Measurements from ENCODE around the gene DAP. TPM values are rescaled to one million over a fixed set of nuclear protein-coding genes. Genes with fewer than 3 reads are reported as not detected.

The DAP gene
- total and polyA plus RNA-seq, 2 of the 4 experiments (the other 2 are of a cell fraction) = 49.6 to 189 TPM

DNA sequence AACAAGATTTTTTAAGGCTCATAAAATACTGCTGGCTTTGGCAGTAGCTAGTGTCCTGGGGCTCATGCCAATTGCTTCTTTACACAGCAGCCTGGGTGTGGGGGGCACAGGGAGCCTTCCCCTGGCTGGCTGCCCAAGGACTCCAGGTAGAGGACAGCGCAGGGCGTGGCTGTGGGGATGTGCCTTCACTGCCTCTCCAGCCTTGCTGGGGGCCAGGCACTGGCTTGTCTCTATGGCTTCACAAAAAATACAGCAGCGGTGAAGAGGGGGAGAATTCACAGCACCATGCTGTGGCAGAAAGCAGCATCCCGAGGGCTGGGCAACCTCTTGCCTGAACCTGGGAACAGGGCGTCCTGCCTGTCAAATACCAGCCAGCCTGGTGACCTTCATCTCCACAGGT lies 57.4 kb downstream of the DAP start:
- no peak overlapping the region for H3K56ac ChIP-seq (ENCODE audit: extremely low read depth, insufficient read depth, low read length)
- peak overlapping the region; percentile 60; the same call in 1 of the 2 replicates for H2AK5ac ChIP-seq (ENCODE audit: low read depth, low read length)
- peaks cover 4% of the 10 kb centered on the region for H3K36me3 ChIP-seq (ENCODE audit: control insufficient read depth, insufficient read depth, low read length)
- 100% methylated on average over 1 of the region's 5 CpGs; no CpG with 5 or more reads in 1 of the 2 experiments for WGBS, 2 experiments (ENCODE audit: extremely low coverage in 2 of 2, insufficient read length in 1 of 2)
- H4K8ac ChIP-seq (ENCODE audit: low read depth in 2 of 2, low read length in 2 of 2) = peak overlapping the region in 1 of 2 experiments; percentile 16; a peak in 1 of 4 replicates
- intact Hi-C loops (cut with micrococcal nuclease) (loop anchor here (2.0 to 5.0 kb wide), 2 partner anchors 57 to 199 kb away; partner anchors contain the start of gene DAP), in situ Hi-C loops (cut with MboI; ENCODE audit: low sequenced_read_pairs) (loop anchor here (10.0 kb wide), 1 partner anchor 131 kb away; no protein-coding TSS in a partner anchor), dilution Hi-C loops (cut with HindIII; ENCODE audit: low sequenced_read_pairs, unreplicated experiment) (no loop called here)
- peak overlapping the region; percentile 52 for H2BK5ac ChIP-seq (ENCODE audit: low read depth, low read length, poor library complexity, severe bottlenecking)
- ATAC-seq (ENCODE audit: low read depth) = no peak
- H3K4ac ChIP-seq (ENCODE audit: low read depth, low read length) = peak overlapping the region; percentile 44
- no peak overlapping the region for H3K4me3 ChIP-seq (ENCODE audit: insufficient read depth, low read depth, low read length)
- no peak overlapping the region for H2AFZ ChIP-seq (replicated peaks; ENCODE audit: low read length, poor library complexity)
- H3K79me1 ChIP-seq (ENCODE audit: low read depth in 1 of 2, low read length in 2 of 2) = peaks cover 44 to 96% of the 10 kb centered on the region in 2 experiments
- no peak overlapping the region for H4K5ac ChIP-seq (ENCODE audit: low read depth, low read length)
- POLR2A ChIA-PET (ENCODE audit: unreplicated experiment) = no interaction called here
- no peak overlapping the region for H2AK9ac ChIP-seq (replicated peaks; ENCODE audit: low read depth, low read length, poor library complexity)
- peaks cover 39% of the 10 kb centered on the region for H3K4me1 ChIP-seq (ENCODE audit: control insufficient read depth, insufficient read depth, low read length)
- no peak for DNase-seq
- CTCF ChIA-PET = no interaction called here
- 0 out of 2 replicates have a peak overlapping the region, but pooled peaks have one; percentile 6 for H2BK20ac ChIP-seq (ENCODE audit: low read depth, low read length)
- H3K9ac ChIP-seq (ENCODE audit: low read depth, low read length) = no peak overlapping the region
- no peak overlapping the region for H3K14ac ChIP-seq (replicated peaks; ENCODE audit: low read depth, low read length)
- H3K18ac ChIP-seq (ENCODE audit: low read depth, low read length) = no peak overlapping the region
- H3K9me3 ChIP-seq (ENCODE audit: control insufficient read depth, insufficient read depth, low read length) = no peaks in the 10 kb centered on the region
- no peak overlapping the region for H3K23ac ChIP-seq (ENCODE audit: low read depth, low read length)
- TF ChIP-seq RFX5 (IDR thresholded peaks at IDR 0.05; ENCODE audit: low read depth, low read length) (no peak), POLR2A (IDR thresholded peaks at IDR 0.05; ENCODE audit: low read depth, low read length) (no peak), RCOR1 (IDR thresholded peaks at IDR 0.05; ENCODE audit: insufficient replicate concordance, low read length) (no peak), BHLHE40 (IDR thresholded peaks at IDR 0.05; ENCODE audit: low read depth, low read length) (no peak), CHD1 (IDR thresholded peaks at IDR 0.05; ENCODE audit: low read depth, low read length) (no peak), MAZ (IDR thresholded peaks at IDR 0.05; ENCODE audit: borderline replicate concordance, low read depth, low read length) (no peak), NFE2L2 (IDR thresholded peaks at IDR 0.05; ENCODE audit: low read depth, low read length) (no peak), MAFK (IDR thresholded peaks at IDR 0.05; ENCODE audit: low read depth, low read length) (no peak), FOS (IDR thresholded peaks at IDR 0.05; ENCODE audit: low read depth, low read length) (no peak), RAD21 (IDR thresholded peaks at IDR 0.05; ENCODE audit: low read length) (no peak), CEBPB (IDR thresholded peaks at IDR 0.05; ENCODE audit: low read depth, low read length) (no peak), SMC3 (IDR thresholded peaks at IDR 0.05; ENCODE audit: low read depth, low read length) (no peak), MXI1 (IDR thresholded peaks at IDR 0.05; ENCODE audit: borderline replicate concordance, low read depth, low read length) (no peak)
- TF ChIP-seq, protein P1, sequence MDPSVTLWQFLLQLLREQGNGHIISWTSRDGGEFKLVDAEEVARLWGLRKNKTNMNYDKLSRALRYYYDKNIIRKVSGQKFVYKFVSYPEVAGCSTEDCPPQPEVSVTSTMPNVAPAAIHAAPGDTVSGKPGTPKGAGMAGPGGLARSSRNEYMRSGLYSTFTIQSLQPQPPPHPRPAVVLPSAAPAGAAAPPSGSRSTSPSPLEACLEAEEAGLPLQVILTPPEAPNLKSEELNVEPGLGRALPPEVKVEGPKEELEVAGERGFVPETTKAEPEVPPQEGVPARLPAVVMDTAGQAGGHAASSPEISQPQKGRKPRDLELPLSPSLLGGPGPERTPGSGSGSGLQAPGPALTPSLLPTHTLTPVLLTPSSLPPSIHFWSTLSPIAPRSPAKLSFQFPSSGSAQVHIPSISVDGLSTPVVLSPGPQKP (IDR thresholded peaks at IDR 0.05; ENCODE audit: borderline replicate concordance, low read depth, low read length) = no peak
- TF ChIP-seq, protein P2, sequence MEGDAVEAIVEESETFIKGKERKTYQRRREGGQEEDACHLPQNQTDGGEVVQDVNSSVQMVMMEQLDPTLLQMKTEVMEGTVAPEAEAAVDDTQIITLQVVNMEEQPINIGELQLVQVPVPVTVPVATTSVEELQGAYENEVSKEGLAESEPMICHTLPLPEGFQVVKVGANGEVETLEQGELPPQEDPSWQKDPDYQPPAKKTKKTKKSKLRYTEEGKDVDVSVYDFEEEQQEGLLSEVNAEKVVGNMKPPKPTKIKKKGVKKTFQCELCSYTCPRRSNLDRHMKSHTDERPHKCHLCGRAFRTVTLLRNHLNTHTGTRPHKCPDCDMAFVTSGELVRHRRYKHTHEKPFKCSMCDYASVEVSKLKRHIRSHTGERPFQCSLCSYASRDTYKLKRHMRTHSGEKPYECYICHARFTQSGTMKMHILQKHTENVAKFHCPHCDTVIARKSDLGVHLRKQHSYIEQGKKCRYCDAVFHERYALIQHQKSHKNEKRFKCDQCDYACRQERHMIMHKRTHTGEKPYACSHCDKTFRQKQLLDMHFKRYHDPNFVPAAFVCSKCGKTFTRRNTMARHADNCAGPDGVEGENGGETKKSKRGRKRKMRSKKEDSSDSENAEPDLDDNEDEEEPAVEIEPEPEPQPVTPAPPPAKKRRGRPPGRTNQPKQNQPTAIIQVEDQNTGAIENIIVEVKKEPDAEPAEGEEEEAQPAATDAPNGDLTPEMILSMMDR (conservative IDR thresholded peaks at IDR 0.05; ENCODE audit: low read depth, low read length) = no peak
- TF ChIP-seq, protein P3, sequence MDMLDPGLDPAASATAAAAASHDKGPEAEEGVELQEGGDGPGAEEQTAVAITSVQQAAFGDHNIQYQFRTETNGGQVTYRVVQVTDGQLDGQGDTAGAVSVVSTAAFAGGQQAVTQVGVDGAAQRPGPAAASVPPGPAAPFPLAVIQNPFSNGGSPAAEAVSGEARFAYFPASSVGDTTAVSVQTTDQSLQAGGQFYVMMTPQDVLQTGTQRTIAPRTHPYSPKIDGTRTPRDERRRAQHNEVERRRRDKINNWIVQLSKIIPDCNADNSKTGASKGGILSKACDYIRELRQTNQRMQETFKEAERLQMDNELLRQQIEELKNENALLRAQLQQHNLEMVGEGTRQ (IDR thresholded peaks at IDR 0.05; ENCODE audit: low read depth, low read length) = no peak
- peaks cover 29% of the 10 kb centered on the region for H4K20me1 ChIP-seq (ENCODE audit: insufficient read depth, low read length)
- H3K27ac ChIP-seq (ENCODE audit: insufficient read depth, low read length) = 0 out of 2 replicates have a peak overlapping the region, but pooled peaks have one; percentile 9
- H4K91ac ChIP-seq (ENCODE audit: insufficient read depth, low read depth, low read length) = peak overlapping the region; percentile 33; the same call in 1 of the 2 replicates
- no peaks in the 10 kb centered on the region for H3K27me3 ChIP-seq (ENCODE audit: control insufficient read depth, insufficient read depth, low read length)
- peaks cover 55% of the 10 kb centered on the region for H3K9me1 ChIP-seq (ENCODE audit: insufficient read depth, low read length)
- no peak overlapping the region for H2BK15ac ChIP-seq (ENCODE audit: low read depth, low read length)
- BruUV-seq (replicated peaks) = no TSS peak
- H3K4me2 ChIP-seq (ENCODE audit: low read depth, low read length) = no peak overlapping the region
- H2BK120ac ChIP-seq (ENCODE audit: low read depth, low read length) = no peak overlapping the region
